Duodenal mucosa (tissue), 2 donors: Measurements from ENCODE around the gene CSK.

Experiments used
- H3K27ac ChIP-seq: one replicate; pipeline ENCODE4 v1.7.0; 2013; ENCODE audit warnings: low read depth, low read length
- H3K27me3 ChIP-seq, 2 donors: one replicate each; pipeline ENCODE4 v1.7.0; 2013; ENCODE audit warnings: low read length in 2 of 2, control low read depth in 1 of 2; ENCODE audit not compliant: insufficient read depth in 2 of 2, control insufficient read depth in 1 of 2
- H3K36me3 ChIP-seq, 2 donors: one replicate each; pipeline ENCODE4 v1.7.0; 2013; ENCODE audit warnings: low read length in 2 of 2, control low read depth in 1 of 2; ENCODE audit not compliant: insufficient read depth in 2 of 2, control insufficient read depth in 1 of 2
- H3K4me1 ChIP-seq, 2 donors: one replicate each; pipeline ENCODE4 v1.7.0; 2013; ENCODE audit warnings: low read length in 2 of 2, control low read depth in 1 of 2; ENCODE audit not compliant: insufficient read depth in 2 of 2, control insufficient read depth in 1 of 2
- H3K4me3 ChIP-seq, 2 donors: one replicate each; pipeline ENCODE4 v1.7.0; 2013; ENCODE audit warnings: low read length in 2 of 2, low read depth in 1 of 2
- H3K9ac ChIP-seq, 2 donors: one replicate each; pipeline ENCODE4 v1.7.0; 2013; ENCODE audit warnings: low read length in 2 of 2, low read depth in 1 of 2
- H3K9me3 ChIP-seq, 2 donors: one replicate each; pipeline ENCODE4 v1.7.0; 2013; ENCODE audit warnings: low read length in 2 of 2, control low read depth in 1 of 2; ENCODE audit not compliant: control insufficient read depth in 1 of 2

CSK gene

GRCh38 chr15:74752011-74752410, 29.9 kb upstream of the CSK start:
- Histone ChIP-seq H3K4me1 (no peaks in the 10 kb centered on the region), H3K9ac (no peak overlapping the region), H3K36me3 (no peaks in the 10 kb centered on the region), H3K9me3 (no peaks in the 10 kb centered on the region), H3K27me3 (no peaks in the 10 kb centered on the region), H3K27ac (no peak overlapping the region), H3K4me3 (no peak overlapping the region)

GRCh38 chr15:74752531-74752930, 29.3 kb upstream of the CSK start:
- no peak overlapping the region for H3K9ac ChIP-seq
- no peak overlapping the region for H3K4me3 ChIP-seq
- no peaks in the 10 kb centered on the region for H3K36me3 ChIP-seq
- H3K9me3 ChIP-seq = no peaks in the 10 kb centered on the region
- no peak overlapping the region for H3K27ac ChIP-seq
- no peaks in the 10 kb centered on the region for H3K4me1 ChIP-seq
- no peaks in the 10 kb centered on the region for H3K27me3 ChIP-seq

GRCh38 chr15:74754593-74755215, 27.2 kb upstream of the CSK start:
- no peaks in the 10 kb centered on the region for H3K4me1 ChIP-seq

GRCh38 chr15:74758736-74759135, 23.1 kb upstream of the CSK start:
- Histone ChIP-seq H3K4me3 (no peak overlapping the region), H3K9me3 (no peaks in the 10 kb centered on the region), H3K4me1 (peaks cover 19 to 22% of the 10 kb centered on the region in 2 donors), H3K36me3 (no peaks in the 10 kb centered on the region), H3K9ac (no peak overlapping the region), H3K27ac (no peak overlapping the region), H3K27me3 (no peaks in the 10 kb centered on the region)

More at GRCh38 chr15:74754593-74755215, 27.2 kb upstream of the CSK start:
- Histone ChIP-seq H3K36me3 (no peaks in the 10 kb centered on the region), H3K27me3 (no peaks in the 10 kb centered on the region), H3K4me3 (no peak overlapping the region), H3K27ac (no peak overlapping the region), H3K9me3 (no peaks in the 10 kb centered on the region), H3K9ac (no peak overlapping the region)

- Histone ChIP-seq H3K9ac (peak overlapping the region in 1 of 2 donors; percentile 18), H3K4me1 (peaks cover 21 to 23% of the 10 kb centered on the region in 2 donors), H3K9me3 (no peaks in the 10 kb centered on the region), H3K27ac (no peak overlapping the region), H3K36me3 (no peaks in the 10 kb centered on the region), H3K27me3 (no peaks in the 10 kb centered on the region), H3K4me3 (no peak overlapping the region)
Measured at GRCh38 chr15:74762791-74763150, 19.1 kb upstream of the CSK start.

- Histone ChIP-seq H3K9ac (peak overlapping the region in 1 of 2 donors; percentile 18), H3K27ac (no peak overlapping the region), H3K4me1 (peaks cover 21 to 23% of the 10 kb centered on the region in 2 donors), H3K4me3 (no peak overlapping the region), H3K27me3 (no peaks in the 10 kb centered on the region), H3K9me3 (no peaks in the 10 kb centered on the region), H3K36me3 (no peaks in the 10 kb centered on the region)
Measured at GRCh38 chr15:74763416-74763815, 18.5 kb upstream of the CSK start.

- Histone ChIP-seq H3K36me3 (no peaks in the 10 kb centered on the region), H3K9ac (no peak overlapping the region), H3K27me3 (no peaks in the 10 kb centered on the region), H3K9me3 (no peaks in the 10 kb centered on the region), H3K4me3 (no peak overlapping the region), H3K4me1 (peaks cover 19 to 21% of the 10 kb centered on the region in 2 donors), H3K27ac (no peak overlapping the region)
Measured at GRCh38 chr15:74767167-74768098, 14.4 kb upstream of the CSK start.

GRCh38 chr15:74768099-74768770, 13.6 kb upstream of the CSK start:
- H3K27ac ChIP-seq = no peak overlapping the region
- no peak overlapping the region for H3K9ac ChIP-seq
- H3K27me3 ChIP-seq = no peaks in the 10 kb centered on the region
- peaks cover 16 to 17% of the 10 kb centered on the region in 2 donors for H3K4me1 ChIP-seq
- no peak overlapping the region for H3K4me3 ChIP-seq
- H3K9me3 ChIP-seq = no peaks in the 10 kb centered on the region
- no peaks in the 10 kb centered on the region for H3K36me3 ChIP-seq

- no peak overlapping the region for H3K27ac ChIP-seq
- no peaks in the 10 kb centered on the region for H3K36me3 ChIP-seq
- H3K4me3 ChIP-seq = no peak overlapping the region
- H3K27me3 ChIP-seq = no peaks in the 10 kb centered on the region
- H3K9me3 ChIP-seq = no peaks in the 10 kb centered on the region
- H3K9ac ChIP-seq = no peak overlapping the region
- H3K4me1 ChIP-seq = peaks cover 16 to 17% of the 10 kb centered on the region in 2 donors
Measured at GRCh38 chr15:74768771-74769342, 13.0 kb upstream of the CSK start.
